ENCODE data around the gene PSMD6.

Gene PSMD6

GRCh38 chr3:63972196-63972595 lies 51.1 kb downstream of the PSMD6 start:
- Histone ChIP-seq H3K36me3 (ENCODE audit: control insufficient read depth in 2 of 2, insufficient read depth in 2 of 2, low read length in 2 of 2) (peaks cover 4 to 6% of the 10 kb centered on the region in 2 donors), H3K9ac (ENCODE audit: low read depth in 1 of 2, low read length in 2 of 2) (no peak overlapping the region), H3K9me3 (ENCODE audit: control insufficient read depth in 2 of 2, low read length in 2 of 2) (no peaks in the 10 kb centered on the region), H3K27ac (ENCODE audit: low read depth in 2 of 2, low read length in 2 of 2) (no peak overlapping the region), H3K4me3 (ENCODE audit: low read length in 2 of 2) (no peak overlapping the region), H3K4me1 (ENCODE audit: control insufficient read depth in 2 of 2, insufficient read depth in 2 of 2, low read length in 2 of 2) (peaks cover 29 to 48% of the 10 kb centered on the region in 2 donors), H3K27me3 (ENCODE audit: control insufficient read depth in 2 of 2, insufficient read depth in 2 of 2, low read length in 2 of 2) (no peaks in the 10 kb centered on the region)

GRCh38 chr3:63970631-63971475 lies 52.4 kb downstream of the PSMD6 start:
- Histone ChIP-seq H3K4me1 (ENCODE audit: control insufficient read depth in 2 of 2, insufficient read depth in 2 of 2, low read length in 2 of 2) (peaks cover 36 to 55% of the 10 kb centered on the region in 2 donors), H3K4me3 (ENCODE audit: low read length in 2 of 2) (peak overlapping the region in 1 of 2 donors; percentile 39), H3K36me3 (ENCODE audit: control insufficient read depth in 2 of 2, insufficient read depth in 2 of 2, low read length in 2 of 2) (peaks cover 4% of the 10 kb centered on the region in 2 donors), H3K9ac (ENCODE audit: low read depth in 1 of 2, low read length in 2 of 2) (peak overlapping the region in 1 of 2 donors; percentile 1), H3K27ac (ENCODE audit: low read depth in 2 of 2, low read length in 2 of 2) (peak overlapping the region; percentile 20 to 49), H3K9me3 (ENCODE audit: control insufficient read depth in 2 of 2, low read length in 2 of 2) (no peaks in the 10 kb centered on the region), H3K27me3 (ENCODE audit: control insufficient read depth in 2 of 2, insufficient read depth in 2 of 2, low read length in 2 of 2) (no peaks in the 10 kb centered on the region)

GRCh38 chr3:63969876-63970275 lies 53.4 kb downstream of the PSMD6 start:
- H3K9ac ChIP-seq (ENCODE audit: low read depth in 1 of 2, low read length in 2 of 2) = peak overlapping the region; percentile 23 to 26
- H3K4me3 ChIP-seq (ENCODE audit: low read length in 2 of 2) = peak overlapping the region; percentile 62 to 79
- peaks cover 41 to 60% of the 10 kb centered on the region in 2 donors for H3K4me1 ChIP-seq (ENCODE audit: control insufficient read depth in 2 of 2, insufficient read depth in 2 of 2, low read length in 2 of 2)

GRCh38 chr3:63968612-63969350 lies 54.5 kb downstream of the PSMD6 start:
- H3K4me1 ChIP-seq (ENCODE audit: control insufficient read depth in 2 of 2, insufficient read depth in 2 of 2, low read length in 2 of 2) = peaks cover 46 to 68% of the 10 kb centered on the region in 2 donors
- peak overlapping the region; percentile 62 to 79 for H3K4me3 ChIP-seq (ENCODE audit: low read length in 2 of 2)
- peak overlapping the region; percentile 48 to 56 for H3K9ac ChIP-seq (ENCODE audit: low read depth in 1 of 2, low read length in 2 of 2)
- H3K27ac ChIP-seq (ENCODE audit: low read depth in 2 of 2, low read length in 2 of 2) = peak overlapping the region; percentile 85 to 92
- no peaks in the 10 kb centered on the region for H3K9me3 ChIP-seq (ENCODE audit: control insufficient read depth in 2 of 2, low read length in 2 of 2)
- no peaks in the 10 kb centered on the region for H3K36me3 ChIP-seq (ENCODE audit: control insufficient read depth in 2 of 2, insufficient read depth in 2 of 2, low read length in 2 of 2)
- no peaks in the 10 kb centered on the region for H3K27me3 ChIP-seq (ENCODE audit: control insufficient read depth in 2 of 2, insufficient read depth in 2 of 2, low read length in 2 of 2)

More at GRCh38 chr3:63969876-63970275, 53.4 kb downstream of the PSMD6 start:
- H3K27me3 ChIP-seq (ENCODE audit: control insufficient read depth in 2 of 2, insufficient read depth in 2 of 2, low read length in 2 of 2) = no peaks in the 10 kb centered on the region
- H3K27ac ChIP-seq (ENCODE audit: low read depth in 2 of 2, low read length in 2 of 2) = peak overlapping the region; percentile 85 to 92
- peaks cover 4% of the 10 kb centered on the region in 2 donors for H3K36me3 ChIP-seq (ENCODE audit: control insufficient read depth in 2 of 2, insufficient read depth in 2 of 2, low read length in 2 of 2)
- no peaks in the 10 kb centered on the region for H3K9me3 ChIP-seq (ENCODE audit: control insufficient read depth in 2 of 2, low read length in 2 of 2)

- Histone ChIP-seq H3K4me3 (ENCODE audit: low read length in 2 of 2) (peak overlapping the region; percentile 62 to 79), H3K27me3 (ENCODE audit: control insufficient read depth in 2 of 2, insufficient read depth in 2 of 2, low read length in 2 of 2) (no peaks in the 10 kb centered on the region), H3K4me1 (ENCODE audit: control insufficient read depth in 2 of 2, insufficient read depth in 2 of 2, low read length in 2 of 2) (peaks cover 46 to 71% of the 10 kb centered on the region in 2 donors), H3K9me3 (ENCODE audit: control insufficient read depth in 2 of 2, low read length in 2 of 2) (no peaks in the 10 kb centered on the region), H3K27ac (ENCODE audit: low read depth in 2 of 2, low read length in 2 of 2) (peak overlapping the region; percentile 85 to 92), H3K9ac (ENCODE audit: low read depth in 1 of 2, low read length in 2 of 2) (peak overlapping the region; percentile 48 to 56), H3K36me3 (ENCODE audit: control insufficient read depth in 2 of 2, insufficient read depth in 2 of 2, low read length in 2 of 2) (no peaks in the 10 kb centered on the region)
These were observed 55.4 kb downstream of the PSMD6 start for GRCh38 chr3:63967675-63968611.

- Histone ChIP-seq H3K9ac (ENCODE audit: low read depth in 1 of 2, low read length in 2 of 2) (peak overlapping the region in 1 of 2 donors; percentile 7), H3K4me3 (ENCODE audit: low read length in 2 of 2) (peak overlapping the region in 1 of 2 donors; percentile 13), H3K4me1 (ENCODE audit: control insufficient read depth in 2 of 2, insufficient read depth in 2 of 2, low read length in 2 of 2) (peaks cover 43 to 61% of the 10 kb centered on the region in 2 donors), H3K9me3 (ENCODE audit: control insufficient read depth in 2 of 2, low read length in 2 of 2) (no peaks in the 10 kb centered on the region), H3K36me3 (ENCODE audit: control insufficient read depth in 2 of 2, insufficient read depth in 2 of 2, low read length in 2 of 2) (no peaks in the 10 kb centered on the region), H3K27ac (ENCODE audit: low read depth in 2 of 2, low read length in 2 of 2) (peak overlapping the region; percentile 85 to 92), H3K27me3 (ENCODE audit: control insufficient read depth in 2 of 2, insufficient read depth in 2 of 2, low read length in 2 of 2) (no peaks in the 10 kb centered on the region)
These were observed 56.4 kb downstream of the PSMD6 start for GRCh38 chr3:63966871-63967270.

GRCh38 chr3:63966007-63966406 lies 57.3 kb downstream of the PSMD6 start:
- no peaks in the 10 kb centered on the region for H3K9me3 ChIP-seq (ENCODE audit: control insufficient read depth in 2 of 2, low read length in 2 of 2)
- H3K9ac ChIP-seq (ENCODE audit: low read depth in 1 of 2, low read length in 2 of 2) = peak overlapping the region in 1 of 2 donors; percentile 39
- peaks cover 40 to 58% of the 10 kb centered on the region in 2 donors for H3K4me1 ChIP-seq (ENCODE audit: control insufficient read depth in 2 of 2, insufficient read depth in 2 of 2, low read length in 2 of 2)
- no peak overlapping the region for H3K4me3 ChIP-seq (ENCODE audit: low read length in 2 of 2)
- no peak overlapping the region for H3K27ac ChIP-seq (ENCODE audit: low read depth in 2 of 2, low read length in 2 of 2)
- no peaks in the 10 kb centered on the region for H3K36me3 ChIP-seq (ENCODE audit: control insufficient read depth in 2 of 2, insufficient read depth in 2 of 2, low read length in 2 of 2)
- H3K27me3 ChIP-seq (ENCODE audit: control insufficient read depth in 2 of 2, insufficient read depth in 2 of 2, low read length in 2 of 2) = no peaks in the 10 kb centered on the region

GRCh38 chr3:63964681-63965485 lies 58.4 kb downstream of the PSMD6 start:
- peak overlapping the region; percentile 52 to 63 for H3K27ac ChIP-seq (ENCODE audit: low read depth in 2 of 2, low read length in 2 of 2)
- no peaks in the 10 kb centered on the region for H3K9me3 ChIP-seq (ENCODE audit: control insufficient read depth in 2 of 2, low read length in 2 of 2)
- peak overlapping the region in 1 of 2 donors; percentile 38 for H3K9ac ChIP-seq (ENCODE audit: low read depth in 1 of 2, low read length in 2 of 2)
- H3K4me3 ChIP-seq (ENCODE audit: low read length in 2 of 2) = no peak overlapping the region
- H3K4me1 ChIP-seq (ENCODE audit: control insufficient read depth in 2 of 2, insufficient read depth in 2 of 2, low read length in 2 of 2) = peaks cover 34 to 52% of the 10 kb centered on the region in 2 donors
- H3K27me3 ChIP-seq (ENCODE audit: control insufficient read depth in 2 of 2, insufficient read depth in 2 of 2, low read length in 2 of 2) = no peaks in the 10 kb centered on the region
- no peaks in the 10 kb centered on the region for H3K36me3 ChIP-seq (ENCODE audit: control insufficient read depth in 2 of 2, insufficient read depth in 2 of 2, low read length in 2 of 2)

GRCh38 chr3:63963496-63963895 lies 59.8 kb downstream of the PSMD6 start:
- Histone ChIP-seq H3K27me3 (ENCODE audit: control insufficient read depth in 2 of 2, insufficient read depth in 2 of 2, low read length in 2 of 2) (no peaks in the 10 kb centered on the region), H3K4me1 (ENCODE audit: control insufficient read depth in 2 of 2, insufficient read depth in 2 of 2, low read length in 2 of 2) (peaks cover 27 to 38% of the 10 kb centered on the region in 2 donors), H3K27ac (ENCODE audit: low read depth in 2 of 2, low read length in 2 of 2) (no peak overlapping the region), H3K4me3 (ENCODE audit: low read length in 2 of 2) (no peak overlapping the region), H3K9ac (ENCODE audit: low read depth in 1 of 2, low read length in 2 of 2) (no peak overlapping the region), H3K36me3 (ENCODE audit: control insufficient read depth in 2 of 2, insufficient read depth in 2 of 2, low read length in 2 of 2) (no peaks in the 10 kb centered on the region), H3K9me3 (ENCODE audit: control insufficient read depth in 2 of 2, low read length in 2 of 2) (no peaks in the 10 kb centered on the region)
